Skeletal muscle cell (primary cell): ENCODE measurements around the gene RILPL1.
A peak's percentile ranks its signal among the peaks of the same experiment; 100 is the strongest.
"Not testable (repeated sequence)": the region's sequence is repeated elsewhere in the genome, so short reads cannot be mapped to it uniquely, and the experiment has no call there.

Experiments used
- DNase-seq: peaks from one replicate; pipeline ENCODE4 v3.0.0-alpha.2; 2010; ENCODE audit warnings: low read depth
- H3K4me3 ChIP-seq: 2 replicates; pipeline ENCODE4 v1.5.1; 2011; ENCODE audit warnings: low read depth, mild to moderate bottlenecking, control low read depth, low read length, moderate library complexity

The RILPL1 gene

GRCh38 chr12:123533672-123534643, at the start of gene RILPL1:
RILPL1 (minus strand) TSS chr12:123533719; CDS start chr12:123533482, 237 bp downstream.
- peak within 1 kb of the TSS; percentile 60 for H3K4me3 ChIP-seq
- no peak for DNase-seq

- DNase-seq, result no peak
- H3K4me3 ChIP-seq, result no peak overlapping the region
These were observed 47.3 kb upstream of the RILPL1 start for GRCh38 chr12:123580772-123581171.

- H3K4me3 ChIP-seq, DNase-seq: not testable (repeated sequence)
These were observed 45.3 kb upstream of the RILPL1 start for GRCh38 chr12:123578829-123579228.

- H3K4me3 ChIP-seq, result no peak overlapping the region
- DNase-seq, result no peak
These were observed 44.7 kb upstream of the RILPL1 start for GRCh38 chr12:123578243-123578642.

- no peak for DNase-seq
- H3K4me3 ChIP-seq, result no peak overlapping the region
These were observed 43.1 kb upstream of the RILPL1 start for GRCh38 chr12:123576611-123577010.

- H3K4me3 ChIP-seq, result no peak overlapping the region
- DNase-seq, result no peak
These were observed 40.4 kb upstream of the RILPL1 start for GRCh38 chr12:123573870-123574269.

- no peak overlapping the region for H3K4me3 ChIP-seq
- DNase-seq, result no peak
These were observed 38.9 kb upstream of the RILPL1 start for GRCh38 chr12:123572391-123572790.

GRCh38 chr12:123571343-123571813, 37.9 kb upstream of the RILPL1 start:
- DNase-seq, result peak; percentile 98
- no peak overlapping the region for H3K4me3 ChIP-seq

GRCh38 chr12:123559468-123559867, 25.9 kb upstream of the RILPL1 start:
- no peak overlapping the region for H3K4me3 ChIP-seq
- DNase-seq, result no peak

GRCh38 chr12:123558487-123558886, 25.0 kb upstream of the RILPL1 start:
- not testable (repeated sequence) for DNase-seq, H3K4me3 ChIP-seq

GRCh38 chr12:123554843-123555242, 21.3 kb upstream of the RILPL1 start:
- not testable (repeated sequence) for DNase-seq, H3K4me3 ChIP-seq

- not testable (repeated sequence) for H3K4me3 ChIP-seq, DNase-seq
These were observed 20.6 kb upstream of the RILPL1 start for GRCh38 chr12:123554136-123554535.

GRCh38 chr12:123550700-123551099, 17.2 kb upstream of the RILPL1 start:
- no peak overlapping the region for H3K4me3 ChIP-seq
- no peak for DNase-seq

- H3K4me3 ChIP-seq, result no peak overlapping the region
- DNase-seq, result no peak
These were observed 14.6 kb upstream of the RILPL1 start for GRCh38 chr12:123548107-123548506.

- DNase-seq, result no peak
- no peak overlapping the region for H3K4me3 ChIP-seq
These were observed 12.8 kb upstream of the RILPL1 start for GRCh38 chr12:123546281-123546680.

- H3K4me3 ChIP-seq, result no peak overlapping the region
- no peak for DNase-seq
These were observed 10.0 kb upstream of the RILPL1 start for GRCh38 chr12:123543541-123543940.

GRCh38 chr12:123540899-123541662, 7.6 kb upstream of the RILPL1 start:
- no peak for DNase-seq
- no peak overlapping the region for H3K4me3 ChIP-seq

GRCh38 chr12:123535952-123536351, 2.4 kb upstream of the RILPL1 start:
- H3K4me3 ChIP-seq, DNase-seq: not testable (repeated sequence)

- DNase-seq, result no peak
- H3K4me3 ChIP-seq, result peak overlapping the region; percentile 60
These were observed 490 bp downstream of the RILPL1 start for GRCh38 chr12:123532808-123533649.
